ENCODE results near the gene ENTHD1. TPM values are rescaled to one million over a fixed set of nuclear protein-coding genes. Genes with fewer than 3 reads are reported as not detected.
A peak's percentile ranks its signal among the peaks of the same experiment; 100 is the strongest.

ENTHD1 gene
- total and polyA plus RNA-seq, 10 of the 15 experiments (the other 5 are each of a cell fraction or from before 2014, with no cell fraction given) = 0.09 to 0.52 (median 0.21) TPM; not detected in 1

- peak; percentile 73 for TF ChIP-seq CUX1 (IDR thresholded peaks at IDR 0.05; ENCODE audit: insufficient replicate concordance, low read depth, low read length)
- TF ChIP-seq ZNF207 (IDR thresholded peaks at IDR 0.05; ENCODE audit: borderline replicate concordance) = no peak
- TF ChIP-seq ZZZ3 (IDR thresholded peaks at IDR 0.05; ENCODE audit: control insufficient read depth, insufficient read length, low read depth) = no peak
- TF ChIP-seq MEF2B (IDR thresholded peaks at IDR 0.05; ENCODE audit: partially characterized antibody, poor library complexity, severe bottlenecking) = peak; percentile 99
- 0 out of 2 replicates have a peak, but pooled peaks have one; percentile 33 for TF ChIP-seq CHD2 (IDR thresholded peaks at IDR 0.05; ENCODE audit: borderline replicate concordance, low read depth, low read length)
These were observed 5.4 kb upstream of the ENTHD1 start (continued) for GRCh38 chr22:39898997-39899396.

- H4K20me1 ChIP-seq (ENCODE audit: control insufficient read depth, insufficient read depth) = no peaks in the 10 kb centered on the region
- ChIA-PET POLR2A (interaction anchor here (0.5 to 1.4 kb wide), 4 partner anchors 10 to 282 kb away, joined by 3 to 6 read pairs (median 5); no protein-coding TSS in a partner anchor), SMC1A (ENCODE audit: uncharacterized antibody, unreplicated experiment) (interaction anchor here (0.7 to 7.2 kb wide), 11 partner anchors 12 to 127 kb away, joined by 3 to 108 read pairs (median 6); no protein-coding TSS in a partner anchor), CTCF (interaction anchor here (1.0 to 3.3 kb wide), 4 partner anchors 11 to 126 kb away, joined by 3 to 20 read pairs (median 10); no protein-coding TSS in a partner anchor), RAD21 (ENCODE audit: unreplicated experiment) (interaction anchor here (0.7 to 6.9 kb wide), 4 partner anchors 8 to 126 kb away, joined by 3 to 91 read pairs (median 6); no protein-coding TSS in a partner anchor)
- peaks cover 28% of the 10 kb centered on the region for H3K79me2 ChIP-seq (ENCODE audit: control insufficient read depth, insufficient read depth, low read length)
- H3K9me3 ChIP-seq (replicated peaks; ENCODE audit: control insufficient read depth, insufficient read depth, low read length) = no peaks in the 10 kb centered on the region
- no peak for FAIRE-seq
- no peak for DNase-seq (ENCODE audit: low read depth, low spot score)
- no peak for ATAC-seq
- H3K27ac ChIP-seq (ENCODE audit: control insufficient read depth, insufficient read depth) = no peak overlapping the region
- no peaks in the 10 kb centered on the region for H3K27me3 ChIP-seq (replicated peaks in 1 of 2; ENCODE audit: control insufficient read depth in 2 of 2, insufficient read depth in 2 of 2, low read length in 1 of 2)
- no peak overlapping the region for H3K4me3 ChIP-seq
- 100% methylated on average over 3 of the region's 3 CpGs for WGBS (ENCODE audit: insufficient coverage, insufficient replicate concordance, low lambda C conversion rate, missing lambda C conversion rate)
- no peaks in the 10 kb centered on the region for H3K36me3 ChIP-seq (ENCODE audit: control insufficient read depth in 2 of 2, insufficient read depth in 2 of 2, low read length in 1 of 2)
- peaks cover 24% of the 10 kb centered on the region for H3K4me1 ChIP-seq (ENCODE audit: control insufficient read depth, insufficient read depth, low read length)
- no peak overlapping the region for H3K9ac ChIP-seq (ENCODE audit: control insufficient read depth, insufficient read depth, low read length)
- BruUV-seq (replicated peaks) = no TSS peak
- in situ Hi-C loops (cut with MboI) = no loop called here
- TF ChIP-seq EGR1 (IDR thresholded peaks at IDR 0.05; ENCODE audit: borderline replicate concordance in 1 of 2, low read depth in 2 of 2, low read length in 2 of 2) = no peak
- intact Hi-C loops (cut with micrococcal nuclease; ENCODE audit: unreplicated experiment) = no loop called here
- H3K4me2 ChIP-seq (ENCODE audit: control insufficient read depth, insufficient read depth) = no peak overlapping the region
- no peak overlapping the region for H2AFZ ChIP-seq (ENCODE audit: control insufficient read depth, low read depth, low read length)
These were observed 4.3 kb upstream of the ENTHD1 start for GRCh38 chr22:39897841-39898240.

Measured in GM12878 (cell line).